ENCODE results near the gene SERTM1.

DNA sequence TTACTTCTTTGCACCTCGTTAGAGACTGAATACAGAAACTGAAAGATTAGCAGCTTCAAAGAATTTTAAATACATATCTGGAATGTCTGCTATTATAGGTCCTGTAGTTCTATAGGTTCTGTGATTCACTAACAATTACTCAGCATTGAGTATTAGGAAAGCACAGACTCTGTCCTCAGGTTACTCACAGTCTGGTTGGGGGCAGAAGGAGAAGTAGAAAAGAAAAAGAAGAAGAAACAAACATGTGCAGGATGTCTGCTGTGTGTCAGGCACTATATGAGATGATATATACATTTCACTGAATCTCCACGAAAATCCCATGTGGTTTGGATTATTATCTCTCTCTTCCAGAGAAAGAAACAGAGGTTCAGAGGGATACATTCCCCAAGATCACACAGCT, 40.1 kb downstream of the SERTM1 start:
- TF ChIP-seq EGR1 (IDR thresholded peaks at IDR 0.05; ENCODE audit: borderline replicate concordance in 1 of 2, low read depth in 2 of 2, low read length in 2 of 2) (no peak), POLR2AphosphoS2 (IDR thresholded peaks at IDR 0.05; ENCODE audit: low read depth, low read length) (no peak), ZNF384 (IDR thresholded peaks at IDR 0.05; ENCODE audit: borderline replicate concordance, low read depth, low read length) (no peak), PAX8 (IDR thresholded peaks at IDR 0.05) (no peak), HCFC1 (IDR thresholded peaks at IDR 0.05; ENCODE audit: low read length) (no peak)
- TF ChIP-seq, protein P1, sequence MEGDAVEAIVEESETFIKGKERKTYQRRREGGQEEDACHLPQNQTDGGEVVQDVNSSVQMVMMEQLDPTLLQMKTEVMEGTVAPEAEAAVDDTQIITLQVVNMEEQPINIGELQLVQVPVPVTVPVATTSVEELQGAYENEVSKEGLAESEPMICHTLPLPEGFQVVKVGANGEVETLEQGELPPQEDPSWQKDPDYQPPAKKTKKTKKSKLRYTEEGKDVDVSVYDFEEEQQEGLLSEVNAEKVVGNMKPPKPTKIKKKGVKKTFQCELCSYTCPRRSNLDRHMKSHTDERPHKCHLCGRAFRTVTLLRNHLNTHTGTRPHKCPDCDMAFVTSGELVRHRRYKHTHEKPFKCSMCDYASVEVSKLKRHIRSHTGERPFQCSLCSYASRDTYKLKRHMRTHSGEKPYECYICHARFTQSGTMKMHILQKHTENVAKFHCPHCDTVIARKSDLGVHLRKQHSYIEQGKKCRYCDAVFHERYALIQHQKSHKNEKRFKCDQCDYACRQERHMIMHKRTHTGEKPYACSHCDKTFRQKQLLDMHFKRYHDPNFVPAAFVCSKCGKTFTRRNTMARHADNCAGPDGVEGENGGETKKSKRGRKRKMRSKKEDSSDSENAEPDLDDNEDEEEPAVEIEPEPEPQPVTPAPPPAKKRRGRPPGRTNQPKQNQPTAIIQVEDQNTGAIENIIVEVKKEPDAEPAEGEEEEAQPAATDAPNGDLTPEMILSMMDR (IDR thresholded peaks at IDR 0.05 in 2 of 3, conservative IDR thresholded peaks at IDR 0.05 in 1 of 3; ENCODE audit: control insufficient read depth in 2 of 3, extremely low read depth in 1 of 3, insufficient read depth in 1 of 3, low read depth in 3 of 3, low read length in 3 of 3): no peak
- TF ChIP-seq, protein P2, sequence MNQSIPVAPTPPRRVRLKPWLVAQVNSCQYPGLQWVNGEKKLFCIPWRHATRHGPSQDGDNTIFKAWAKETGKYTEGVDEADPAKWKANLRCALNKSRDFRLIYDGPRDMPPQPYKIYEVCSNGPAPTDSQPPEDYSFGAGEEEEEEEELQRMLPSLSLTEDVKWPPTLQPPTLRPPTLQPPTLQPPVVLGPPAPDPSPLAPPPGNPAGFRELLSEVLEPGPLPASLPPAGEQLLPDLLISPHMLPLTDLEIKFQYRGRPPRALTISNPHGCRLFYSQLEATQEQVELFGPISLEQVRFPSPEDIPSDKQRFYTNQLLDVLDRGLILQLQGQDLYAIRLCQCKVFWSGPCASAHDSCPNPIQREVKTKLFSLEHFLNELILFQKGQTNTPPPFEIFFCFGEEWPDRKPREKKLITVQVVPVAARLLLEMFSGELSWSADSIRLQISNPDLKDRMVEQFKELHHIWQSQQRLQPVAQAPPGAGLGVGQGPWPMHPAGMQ (IDR thresholded peaks at IDR 0.05; ENCODE audit: borderline replicate concordance): no peak

All from GM12878 (cell line).